K562 (cell line): Measurements from ENCODE around the gene SYT14. TPM values are rescaled to one million over a fixed set of nuclear protein-coding genes. Genes with fewer than 3 reads are reported as not detected.

ENCODE experiments used
- ATAC-seq: fragments of 200-7000 bp; cut with Tn5 transposase; 3 replicates; pipeline ENCODE4 v1.9.1; 2020; ENCODE audit warnings: moderate library complexity
- BruUV-seq: library from RNA; stranded (reverse); fragments of 400-500 nt; replicated peaks from 2 replicates; lab custom pipeline; 2021; lab: Mats Ljungman, UMichigan
- CTCF ChIA-PET: fragments of 300-600 bp; formaldehyde crosslinking; extraction: SDS; loops from one replicate; lab custom pipeline; 2021; ENCODE audit warnings: low intra/inter-chr PET ratio; lab: Yijun Ruan, JAX
- POLR2A ChIA-PET: fragments of 300-600, 350-650 bp; sonication (Branson Sonifier 250); formaldehyde crosslinking; extraction: SDS; loops from one replicate; lab custom pipeline; 2021; ENCODE audit warnings: antibody characterized with exemption, inconsistent platforms; lab: Yijun Ruan, JAX
- DNase-seq, 4 experiments: peaks; one replicate each; pipeline versions ENCODE4 v3.0.0 to v3.0.0-alpha.2; 2011 to 2018; ENCODE audit warnings: low spot score in 3 of 4, mixed read lengths in 3 of 4; ENCODE audit errors: extremely low read depth in 1 of 4
- FAIRE-seq: peaks from 2 replicates; lab custom pipeline; 2011; peaks lifted over from hg19 to GRCh38; lab: Jason Lieb, UNC
- H2AFZ ChIP-seq: 2 replicates; pipeline ENCODE4 v1.6.0; 2011; ENCODE audit warnings: low read depth, low read length, control low read depth, inconsistent platforms
- H3K27ac ChIP-seq: fragments of 200-600 bp; 3 replicates; pipeline ENCODE4 v1.8.0; 2011; ENCODE audit warnings: low read depth, mild to moderate bottlenecking, control low read depth, inconsistent platforms, low read length, moderate library complexity, mixed read lengths; ENCODE audit errors: extremely low read depth
- H3K27me3 ChIP-seq, 2 experiments: fragments of 300-600 bp in 1 of 2; 2 replicates in 1 of 2; 3 replicates in 1 of 2; pipeline versions ENCODE4 v1.6.0 to v1.8.0; 2011; ENCODE audit warnings: inconsistent platforms in 2 of 2, low read length in 2 of 2, mild to moderate bottlenecking in 1 of 2, mixed read lengths in 1 of 2, moderate library complexity in 1 of 2; ENCODE audit not compliant: control insufficient read depth in 2 of 2, insufficient read depth in 2 of 2
- H3K36me3 ChIP-seq: fragments of 300-600 bp; 3 replicates; pipeline ENCODE4 v1.8.0; 2011; ENCODE audit warnings: mild to moderate bottlenecking, low read length, inconsistent platforms; ENCODE audit not compliant: control insufficient read depth, insufficient read depth
- H3K4me1 ChIP-seq, 2 experiments: fragments of 200-600 bp in 1 of 2; replicated peaks in 1 of 2; 2 replicates in 1 of 2; 3 replicates in 1 of 2; pipeline versions ENCODE4 v1.5.1 to v1.8.0; 2011; ENCODE audit warnings: inconsistent platforms in 2 of 2, low read length in 2 of 2, mild to moderate bottlenecking in 1 of 2, mixed read lengths in 1 of 2, moderate library complexity in 1 of 2; ENCODE audit not compliant: control insufficient read depth in 2 of 2, insufficient read depth in 2 of 2
- H3K4me2 ChIP-seq: 2 replicates; pipeline ENCODE4 v1.6.1; 2011; ENCODE audit warnings: low read length, control low read depth, inconsistent platforms, mixed read lengths; ENCODE audit not compliant: insufficient read depth
- H3K4me3 ChIP-seq: fragments of 200-600 bp; sonication (generic), shearing (Covaris generic); 2 replicates; pipeline ENCODE4 v1.5.1; 2016; ENCODE audit warnings: control low read depth, inconsistent platforms
- H3K79me2 ChIP-seq: fragments of 200-600 bp; 3 replicates; pipeline ENCODE4 v1.8.0; 2011; ENCODE audit warnings: low read length, inconsistent platforms; ENCODE audit not compliant: control insufficient read depth, insufficient read depth
- H3K9ac ChIP-seq, 2 experiments: 2 replicates each; pipeline versions ENCODE4 v1.6.0 to v1.6.1; 2011; ENCODE audit warnings: low read depth in 2 of 2, low read length in 2 of 2, control low read depth in 1 of 2, inconsistent platforms in 1 of 2, mild to moderate bottlenecking in 1 of 2, mixed read lengths in 1 of 2; ENCODE audit not compliant: insufficient read depth in 1 of 2
- H3K9me1 ChIP-seq: one replicate; pipeline ENCODE4 v1.6.0; 2011; ENCODE audit warnings: inconsistent platforms, mild to moderate bottlenecking, low read length, moderate library complexity; ENCODE audit not compliant: control insufficient read depth, insufficient read depth
- H3K9me3 ChIP-seq: replicated peaks from 2 replicates; pipeline ENCODE4 v1.5.1; 2011; ENCODE audit warnings: low read depth, low read length, inconsistent platforms; ENCODE audit not compliant: control insufficient read depth, insufficient read depth
- H4K20me1 ChIP-seq: replicated peaks from 2 replicates; pipeline ENCODE4 v1.6.1; 2011; ENCODE audit warnings: low read length, inconsistent platforms, mixed read lengths; ENCODE audit not compliant: control insufficient read depth, insufficient read depth
- CBFB ChIP-seq: sonication (generic); formaldehyde crosslinking; IDR thresholded peaks from 2 replicates; pipeline ENCODE4 v1.4.0; 2020; ENCODE audit warnings: mild to moderate bottlenecking, missing genetic modification reagents
- DIDO1 ChIP-seq: fragments of 450-650 bp; IDR thresholded peaks from 2 replicates; pipeline ENCODE4 v1.6.1; 2016; ENCODE audit warnings: low read depth, missing biosample characterization, missing genetic modification characterization
- ILF3 ChIP-seq: fragments of 450-650 bp; IDR thresholded peaks from 2 replicates; pipeline ENCODE4 v1.6.1; 2018; ENCODE audit warnings: antibody characterized with exemption, mild to moderate bottlenecking, moderate library complexity, borderline replicate concordance
- KAT2B ChIP-seq: IDR thresholded peaks from one replicate; pipeline ENCODE4 v1.6.1; 2012; ENCODE audit warnings: low read depth, mild to moderate bottlenecking, control low read depth, inconsistent platforms, low read length, moderate library complexity
- KAT8 ChIP-seq: fragments of 450-650 bp; IDR thresholded peaks from 2 replicates; pipeline ENCODE4 v1.6.1; 2016; ENCODE audit warnings: low read depth, mild to moderate bottlenecking
- MCM3 ChIP-seq: fragments of 450-650 bp; IDR thresholded peaks from 2 replicates; pipeline ENCODE4 v1.6.1; 2016
- MEF2A ChIP-seq: IDR thresholded peaks from 2 replicates; pipeline ENCODE4 v1.6.1; 2011; ENCODE audit warnings: low read depth, mild to moderate bottlenecking, low read length, moderate library complexity; ENCODE audit not compliant: control insufficient read depth
- PCBP1 ChIP-seq: fragments of 200-400 bp; formaldehyde crosslinking; IDR thresholded peaks from 2 replicates; pipeline ENCODE4 v1.6.1; 2018; ENCODE audit warnings: mild to moderate bottlenecking, low read depth, low read length; ENCODE audit not compliant: poor library complexity, severe bottlenecking
- PHB ChIP-seq: fragments of 250-450 bp; sonication (Bioruptor Pico); IDR thresholded peaks from 2 replicates; pipeline ENCODE4 v1.5.0; 2021
- POU5F1 ChIP-seq: fragments of 150-350 bp; IDR thresholded peaks from 2 replicates; pipeline ENCODE4 v1.6.1; 2014; ENCODE audit warnings: borderline replicate concordance, low read length, low read depth, mild to moderate bottlenecking; ENCODE audit not compliant: partially characterized antibody
- STAG1 ChIP-seq: sonication (generic); formaldehyde crosslinking; IDR thresholded peaks from 2 replicates; pipeline ENCODE4 v1.5.0; 2020; ENCODE audit warnings: missing genetic modification reagents, borderline replicate concordance
- ZNF174 ChIP-seq: fragments of 250-450 bp; sonication (Bioruptor Pico); IDR thresholded peaks from 2 replicates; pipeline ENCODE4 v1.4.0; 2020; ENCODE audit warnings: mild to moderate bottlenecking
- ZNF75A ChIP-seq: fragments of 450-650 bp; formaldehyde crosslinking; IDR thresholded peaks from 2 replicates; pipeline ENCODE4 v1.4.0; 2020; ENCODE audit warnings: mild to moderate bottlenecking
- ZNF785 ChIP-seq: fragments of 250-450 bp; sonication (Bioruptor Pico); IDR thresholded peaks from 2 replicates; pipeline ENCODE4 v1.4.0; 2020; ENCODE audit warnings: mild to moderate bottlenecking
- WGBS: fragments of 100-300 bp; shearing (Covaris generic); methylation state at CpG from one replicate; pipeline ENCODE4 v1.1.6; 2016; ENCODE audit warnings: low coverage, mixed read lengths; ENCODE audit not compliant: insufficient coverage; ENCODE audit errors: missing lambda C conversion rate; 5-methylcytosine and 5-hydroxymethylcytosine counted together
- in situ Hi-C: fragments of 300-500 bp; cut with MboI; formaldehyde crosslinking; loops from 4 replicates; pipeline ENCODE4 v1.15.0; 2018; ENCODE audit warnings: inconsistent platforms, mixed read lengths
- intact Hi-C: fragments of 100-400 bp; cut with micrococcal nuclease; formaldehyde crosslinking; loops from 2 replicates; pipeline ENCODE4 v1.14.2; 2022
- polyA plus RNA-seq, 8 experiments: library from polyadenylated mRNA; depleted of rRNA in 4 of 8; stranded (reverse) in 5 of 8; unstranded in 3 of 8; fragments of >200 nt; fragmentation: Nextera tagmentation in 2 of 8; fragmentation: Illumina TruSeq in 1 of 8; extraction: Ambion mirVana in 2 of 8; extraction: Trizol in 1 of 8; gene quantifications; 2 replicates each; pipeline versions ENCODE4 v1.2.1 to v1.2.3, GENCODE V29; 2011 to 2014; ENCODE audit warnings: inconsistent platforms in 1 of 8, missing spikeins in 1 of 8
- total RNA-seq, 7 experiments: library from RNA; depleted of rRNA in 6 of 7; stranded (reverse); fragments of >200 nt in 6 of 7; fragmentation: Illumina TruSeq in 2 of 7; extraction: Trizol in 2 of 7; gene quantifications; 2 replicates each; pipeline versions ENCODE4 v1.2.1 to v1.2.3, GENCODE V29; 2011 to 2021; ENCODE audit warnings: low replicate concordance in 1 of 7
- TF ChIP-seq, protein P1 (sequence below): fragments of 450-650 bp; IDR thresholded peaks from 2 replicates; pipeline ENCODE4 v1.7.0; 2016; ENCODE audit warnings: borderline replicate concordance
- TF ChIP-seq, protein P2 (sequence below): fragments of 450-650 bp; formaldehyde crosslinking; IDR thresholded peaks from 2 replicates; pipeline ENCODE4 v1.4.0; 2020; ENCODE audit warnings: mild to moderate bottlenecking, moderate library complexity
- TF ChIP-seq, protein P3 (sequence below): IDR thresholded peaks from 2 replicates; pipeline ENCODE4 v1.6.1; 2012; ENCODE audit warnings: low read depth, low read length, improper control_type of control experiment, borderline replicate concordance

The SYT14 gene
- total and polyA plus RNA-seq, 9 of the 15 experiments (the other 6 are each of a cell fraction or from before 2014, with no cell fraction given): 0.01 to 0.04 TPM; not detected in 7

DNA sequence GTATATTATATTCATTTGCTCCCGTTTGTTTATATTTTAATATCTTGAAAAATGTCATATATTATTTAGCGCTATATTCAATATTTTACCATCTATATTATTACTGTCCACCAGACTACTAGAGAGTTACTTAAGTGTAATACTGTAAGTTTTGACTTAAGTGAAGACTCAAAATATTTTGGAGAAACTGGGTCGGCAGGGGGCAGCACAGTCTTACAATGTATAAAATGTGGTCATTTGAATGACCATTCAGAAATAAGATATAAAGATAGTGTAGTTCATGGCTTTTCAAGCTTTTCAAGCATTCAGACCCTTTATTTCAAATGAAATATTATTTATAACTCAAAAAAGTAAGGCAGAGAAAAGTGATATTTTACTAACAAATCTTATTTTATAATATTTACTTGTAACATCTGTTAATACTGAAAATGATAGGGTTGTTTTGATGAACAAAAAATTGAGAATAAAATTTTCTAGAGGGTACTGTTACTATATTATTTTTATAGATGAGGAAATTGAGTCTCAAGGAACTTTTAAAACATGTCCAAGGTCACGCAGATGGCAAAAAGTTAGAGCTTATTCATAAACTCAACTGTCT, 205.5 kb downstream of the SYT14 start:
- no TSS peak for BruUV-seq
- Histone ChIP-seq H3K9ac (no peak overlapping the region), H3K79me2 (no peaks in the 10 kb centered on the region), H3K4me1 (no peaks in the 10 kb centered on the region), H3K4me2 (no peak overlapping the region), H3K9me1 (no peaks in the 10 kb centered on the region), H3K9me3 (no peaks in the 10 kb centered on the region), H4K20me1 (no peaks in the 10 kb centered on the region), H3K4me3 (no peak overlapping the region), H3K27me3 (no peaks in the 10 kb centered on the region), H2AFZ (no peak overlapping the region), H3K36me3 (no peaks in the 10 kb centered on the region), H3K27ac (no peak overlapping the region)
- FAIRE-seq (peak; percentile 65), DNase-seq (peak; percentile 40 to 73 (median 45)), ATAC-seq (peak; percentile 64)
- ChIA-PET POLR2A (no interaction called here), CTCF (interaction anchor here (0.7 to 1.6 kb wide), 4 partner anchors 167 to 992 kb away, joined by 3 to 8 read pairs (median 3); no protein-coding TSS in a partner anchor)
- in situ Hi-C loops (loop anchor here (25.0 kb wide), 1 partner anchor 994 kb away; the partner anchor contains the start of gene KCNH1), intact Hi-C loops (loop anchor here (1.0 to 5.0 kb wide), 4 partner anchors 168 to 991 kb away; partner anchors contain the start of gene KCNH1)
- under 1% methylated on average over 4 of the region's 4 CpGs for WGBS
- TF ChIP-seq, protein P1, sequence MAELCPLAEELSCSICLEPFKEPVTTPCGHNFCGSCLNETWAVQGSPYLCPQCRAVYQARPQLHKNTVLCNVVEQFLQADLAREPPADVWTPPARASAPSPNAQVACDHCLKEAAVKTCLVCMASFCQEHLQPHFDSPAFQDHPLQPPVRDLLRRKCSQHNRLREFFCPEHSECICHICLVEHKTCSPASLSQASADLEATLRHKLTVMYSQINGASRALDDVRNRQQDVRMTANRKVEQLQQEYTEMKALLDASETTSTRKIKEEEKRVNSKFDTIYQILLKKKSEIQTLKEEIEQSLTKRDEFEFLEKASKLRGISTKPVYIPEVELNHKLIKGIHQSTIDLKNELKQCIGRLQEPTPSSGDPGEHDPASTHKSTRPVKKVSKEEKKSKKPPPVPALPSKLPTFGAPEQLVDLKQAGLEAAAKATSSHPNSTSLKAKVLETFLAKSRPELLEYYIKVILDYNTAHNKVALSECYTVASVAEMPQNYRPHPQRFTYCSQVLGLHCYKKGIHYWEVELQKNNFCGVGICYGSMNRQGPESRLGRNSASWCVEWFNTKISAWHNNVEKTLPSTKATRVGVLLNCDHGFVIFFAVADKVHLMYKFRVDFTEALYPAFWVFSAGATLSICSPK: no peak
- no peak for TF ChIP-seq MCM3
- TF ChIP-seq ZNF174 (CRISPR knock-in tag): no peak
- no peak for TF ChIP-seq STAG1 (CRISPR knock-in tag)
- TF ChIP-seq PHB: no peak
- TF ChIP-seq, protein P2, sequence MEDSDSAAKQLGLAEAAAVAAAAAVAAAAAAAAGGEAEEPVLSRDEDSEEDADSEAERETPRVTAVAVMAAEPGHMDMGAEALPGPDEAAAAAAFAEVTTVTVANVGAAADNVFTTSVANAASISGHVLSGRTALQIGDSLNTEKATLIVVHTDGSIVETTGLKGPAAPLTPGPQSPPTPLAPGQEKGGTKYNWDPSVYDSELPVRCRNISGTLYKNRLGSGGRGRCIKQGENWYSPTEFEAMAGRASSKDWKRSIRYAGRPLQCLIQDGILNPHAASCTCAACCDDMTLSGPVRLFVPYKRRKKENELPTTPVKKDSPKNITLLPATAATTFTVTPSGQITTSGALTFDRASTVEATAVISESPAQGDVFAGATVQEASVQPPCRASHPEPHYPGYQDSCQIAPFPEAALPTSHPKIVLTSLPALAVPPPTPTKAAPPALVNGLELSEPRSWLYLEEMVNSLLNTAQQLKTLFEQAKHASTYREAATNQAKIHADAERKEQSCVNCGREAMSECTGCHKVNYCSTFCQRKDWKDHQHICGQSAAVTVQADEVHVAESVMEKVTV (CRISPR knock-in tag): peak; percentile 67
- no peak for TF ChIP-seq KAT2B
- no peak for TF ChIP-seq POU5F1
- TF ChIP-seq ZNF75A (CRISPR knock-in tag): no peak
- no peak for TF ChIP-seq ZNF785
- TF ChIP-seq PCBP1: no peak
- TF ChIP-seq KAT8: no peak
- TF ChIP-seq CBFB (CRISPR knock-in tag): no peak
- TF ChIP-seq, protein P3, sequence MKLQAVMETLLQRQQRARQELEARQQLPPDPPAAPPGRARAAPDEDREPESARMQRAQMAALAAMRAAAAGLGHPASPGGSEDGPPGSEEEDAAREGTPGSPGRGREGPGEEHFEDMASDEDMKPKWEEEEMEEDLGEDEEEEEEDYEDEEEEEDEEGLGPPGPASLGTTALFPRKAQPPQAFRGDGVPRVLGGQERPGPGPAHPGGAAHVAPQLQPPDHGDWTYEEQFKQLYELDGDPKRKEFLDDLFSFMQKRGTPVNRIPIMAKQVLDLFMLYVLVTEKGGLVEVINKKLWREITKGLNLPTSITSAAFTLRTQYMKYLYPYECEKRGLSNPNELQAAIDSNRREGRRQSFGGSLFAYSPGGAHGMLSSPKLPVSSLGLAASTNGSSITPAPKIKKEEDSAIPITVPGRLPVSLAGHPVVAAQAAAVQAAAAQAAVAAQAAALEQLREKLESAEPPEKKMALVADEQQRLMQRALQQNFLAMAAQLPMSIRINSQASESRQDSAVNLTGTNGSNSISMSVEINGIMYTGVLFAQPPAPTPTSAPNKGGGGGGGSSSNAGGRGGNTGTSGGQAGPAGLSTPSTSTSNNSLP: peak; percentile 52; the same call in 1 of the 2 replicates
- TF ChIP-seq DIDO1: no peak
- no peak for TF ChIP-seq ILF3
- no peak for TF ChIP-seq MEF2A
